K562 (cell line): ENCODE results near the gene USP27X. TPM values are rescaled to one million over a fixed set of nuclear protein-coding genes. Genes with fewer than 3 reads are reported as not detected.

ENCODE experiments used
- ATAC-seq: fragments of 200-7000 bp; cut with Tn5 transposase; 3 replicates; pipeline ENCODE4 v1.9.1; 2020; ENCODE audit warnings: moderate library complexity
- BruUV-seq: library from RNA; stranded (reverse); fragments of 400-500 nt; replicated peaks from 2 replicates; lab custom pipeline; 2021; lab: Mats Ljungman, UMichigan
- CTCF ChIA-PET: fragments of 300-600 bp; formaldehyde crosslinking; extraction: SDS; loops from one replicate; lab custom pipeline; 2021; ENCODE audit warnings: low intra/inter-chr PET ratio; lab: Yijun Ruan, JAX
- POLR2A ChIA-PET: fragments of 300-600, 350-650 bp; sonication (Branson Sonifier 250); formaldehyde crosslinking; extraction: SDS; loops from one replicate; lab custom pipeline; 2021; ENCODE audit warnings: antibody characterized with exemption, inconsistent platforms; lab: Yijun Ruan, JAX
- DNase-seq, 4 experiments: peaks; one replicate each; pipeline versions ENCODE4 v3.0.0 to v3.0.0-alpha.2; 2011 to 2018; ENCODE audit warnings: low spot score in 3 of 4, mixed read lengths in 3 of 4; ENCODE audit errors: extremely low read depth in 1 of 4
- FAIRE-seq: peaks from 2 replicates; lab custom pipeline; 2011; peaks lifted over from hg19 to GRCh38; lab: Jason Lieb, UNC
- H2AFZ ChIP-seq: 2 replicates; pipeline ENCODE4 v1.6.0; 2011; ENCODE audit warnings: low read depth, low read length, control low read depth, inconsistent platforms
- H3K27ac ChIP-seq: fragments of 200-600 bp; 3 replicates; pipeline ENCODE4 v1.8.0; 2011; ENCODE audit warnings: low read depth, mild to moderate bottlenecking, control low read depth, inconsistent platforms, low read length, moderate library complexity, mixed read lengths; ENCODE audit errors: extremely low read depth
- H3K27me3 ChIP-seq, 2 experiments: fragments of 300-600 bp in 1 of 2; 2 replicates in 1 of 2; 3 replicates in 1 of 2; pipeline versions ENCODE4 v1.6.0 to v1.8.0; 2011; ENCODE audit warnings: inconsistent platforms in 2 of 2, low read length in 2 of 2, mild to moderate bottlenecking in 1 of 2, mixed read lengths in 1 of 2, moderate library complexity in 1 of 2; ENCODE audit not compliant: control insufficient read depth in 2 of 2, insufficient read depth in 2 of 2
- H3K36me3 ChIP-seq: fragments of 300-600 bp; 3 replicates; pipeline ENCODE4 v1.8.0; 2011; ENCODE audit warnings: mild to moderate bottlenecking, low read length, inconsistent platforms; ENCODE audit not compliant: control insufficient read depth, insufficient read depth
- H3K4me1 ChIP-seq, 2 experiments: fragments of 200-600 bp in 1 of 2; replicated peaks in 1 of 2; 2 replicates in 1 of 2; 3 replicates in 1 of 2; pipeline versions ENCODE4 v1.5.1 to v1.8.0; 2011; ENCODE audit warnings: inconsistent platforms in 2 of 2, low read length in 2 of 2, mild to moderate bottlenecking in 1 of 2, mixed read lengths in 1 of 2, moderate library complexity in 1 of 2; ENCODE audit not compliant: control insufficient read depth in 2 of 2, insufficient read depth in 2 of 2
- H3K4me2 ChIP-seq: 2 replicates; pipeline ENCODE4 v1.6.1; 2011; ENCODE audit warnings: low read length, control low read depth, inconsistent platforms, mixed read lengths; ENCODE audit not compliant: insufficient read depth
- H3K4me3 ChIP-seq: fragments of 200-600 bp; sonication (generic), shearing (Covaris generic); 2 replicates; pipeline ENCODE4 v1.5.1; 2016; ENCODE audit warnings: control low read depth, inconsistent platforms
- H3K79me2 ChIP-seq: fragments of 200-600 bp; 3 replicates; pipeline ENCODE4 v1.8.0; 2011; ENCODE audit warnings: low read length, inconsistent platforms; ENCODE audit not compliant: control insufficient read depth, insufficient read depth
- H3K9ac ChIP-seq, 2 experiments: 2 replicates each; pipeline versions ENCODE4 v1.6.0 to v1.6.1; 2011; ENCODE audit warnings: low read depth in 2 of 2, low read length in 2 of 2, control low read depth in 1 of 2, inconsistent platforms in 1 of 2, mild to moderate bottlenecking in 1 of 2, mixed read lengths in 1 of 2; ENCODE audit not compliant: insufficient read depth in 1 of 2
- H3K9me1 ChIP-seq: one replicate; pipeline ENCODE4 v1.6.0; 2011; ENCODE audit warnings: inconsistent platforms, mild to moderate bottlenecking, low read length, moderate library complexity; ENCODE audit not compliant: control insufficient read depth, insufficient read depth
- H3K9me3 ChIP-seq: replicated peaks from 2 replicates; pipeline ENCODE4 v1.5.1; 2011; ENCODE audit warnings: low read depth, low read length, inconsistent platforms; ENCODE audit not compliant: control insufficient read depth, insufficient read depth
- H4K20me1 ChIP-seq: replicated peaks from 2 replicates; pipeline ENCODE4 v1.6.1; 2011; ENCODE audit warnings: low read length, inconsistent platforms, mixed read lengths; ENCODE audit not compliant: control insufficient read depth, insufficient read depth
- CTCF ChIP-seq, 3 experiments: IDR thresholded peaks in 2 of 3; conservative IDR thresholded peaks in 1 of 3; 2 replicates each; pipeline ENCODE4 v1.5.1; 2011 to 2012; ENCODE audit warnings: low read length in 3 of 3, mild to moderate bottlenecking in 3 of 3, control low read depth in 2 of 3, improper control_type of control experiment in 1 of 3, inconsistent platforms in 1 of 3, low read depth in 1 of 3, mixed read lengths in 1 of 3, moderate library complexity in 1 of 3; ENCODE audit not compliant: insufficient read depth in 2 of 3
- CTCFL ChIP-seq: IDR thresholded peaks from 2 replicates; pipeline ENCODE4 v1.6.1; 2011; ENCODE audit warnings: borderline replicate concordance, low read depth, mild to moderate bottlenecking, moderate library complexity, low read length; ENCODE audit not compliant: insufficient read depth, poor library complexity, severe bottlenecking
- GTF2A2 ChIP-seq: IDR thresholded peaks from 2 replicates; pipeline ENCODE4 v1.6.1; 2016; ENCODE audit warnings: mild to moderate bottlenecking, missing genetic modification characterization, missing compliant biosample characterization
- MEIS2 ChIP-seq: fragments of 450-650 bp; IDR thresholded peaks from 2 replicates; pipeline ENCODE4 v1.6.1; 2014; ENCODE audit warnings: mild to moderate bottlenecking; ENCODE audit not compliant: partially characterized antibody
- NCOR1 ChIP-seq: fragments of 450-650 bp; IDR thresholded peaks from 2 replicates; pipeline ENCODE4 v1.6.1; 2016; ENCODE audit warnings: mild to moderate bottlenecking, moderate library complexity
- RAD21 ChIP-seq, 2 experiments: fragments of 250-450 bp in 1 of 2; fragments of 450-650 bp in 1 of 2; sonication (Bioruptor Pico) in 1 of 2; formaldehyde crosslinking in 1 of 2; IDR thresholded peaks in 1 of 2; conservative IDR thresholded peaks in 1 of 2; 2 replicates each; pipeline versions ENCODE4 v1.4.0 to v1.8.0; 2020 to 2022; ENCODE audit warnings: mild to moderate bottlenecking in 2 of 2, moderate library complexity in 1 of 2
- RFX1 ChIP-seq: fragments of 450-650 bp; IDR thresholded peaks from 2 replicates; pipeline ENCODE4 v1.6.1; 2016; ENCODE audit warnings: mild to moderate bottlenecking, moderate library complexity
- SMC3 ChIP-seq: conservative IDR thresholded peaks from 2 replicates; pipeline ENCODE4 v1.6.1; 2011; ENCODE audit warnings: low read depth, low read length, improper control_type of control experiment; ENCODE audit not compliant: insufficient read depth
- WGBS: fragments of 100-300 bp; shearing (Covaris generic); methylation state at CpG from one replicate; pipeline ENCODE4 v1.1.6; 2016; ENCODE audit warnings: low coverage, mixed read lengths; ENCODE audit not compliant: insufficient coverage; ENCODE audit errors: missing lambda C conversion rate; 5-methylcytosine and 5-hydroxymethylcytosine counted together
- in situ Hi-C: fragments of 300-500 bp; cut with MboI; formaldehyde crosslinking; loops from 4 replicates; pipeline ENCODE4 v1.15.0; 2018; ENCODE audit warnings: inconsistent platforms, mixed read lengths
- intact Hi-C: fragments of 100-400 bp; cut with micrococcal nuclease; formaldehyde crosslinking; loops from 2 replicates; pipeline ENCODE4 v1.14.2; 2022
- polyA plus RNA-seq, 8 experiments: library from polyadenylated mRNA; depleted of rRNA in 4 of 8; stranded (reverse) in 5 of 8; unstranded in 3 of 8; fragments of >200 nt; fragmentation: Nextera tagmentation in 2 of 8; fragmentation: Illumina TruSeq in 1 of 8; extraction: Ambion mirVana in 2 of 8; extraction: Trizol in 1 of 8; gene quantifications; 2 replicates each; pipeline versions ENCODE4 v1.2.1 to v1.2.3, GENCODE V29; 2011 to 2014; ENCODE audit warnings: inconsistent platforms in 1 of 8, missing spikeins in 1 of 8
- total RNA-seq, 7 experiments: library from RNA; depleted of rRNA in 6 of 7; stranded (reverse); fragments of >200 nt in 6 of 7; fragmentation: Illumina TruSeq in 2 of 7; extraction: Trizol in 2 of 7; gene quantifications; 2 replicates each; pipeline versions ENCODE4 v1.2.1 to v1.2.3, GENCODE V29; 2011 to 2021; ENCODE audit warnings: low replicate concordance in 1 of 7

The USP27X gene
- total and polyA plus RNA-seq, 9 of the 15 experiments (the other 6 are each of a cell fraction or from before 2014, with no cell fraction given), result 0.15 to 4.7 (median 1.6) TPM

GRCh38 chrX:49884290-49884862 is 5.1 kb downstream of the USP27X start:
- H3K4me1 ChIP-seq, result peaks cover 0 to 3% of the 10 kb centered on the region in 2 experiments; a peak in 3 of 5 replicates
- H3K27ac ChIP-seq, result no peak overlapping the region
- POLR2A ChIA-PET, result interaction anchor here (1.0 kb wide), 1 partner anchor 8 kb away, joined by 4 read pairs; no protein-coding TSS in a partner anchor
- H3K9me1 ChIP-seq, result no peaks in the 10 kb centered on the region
- FAIRE-seq (peak; percentile 94), DNase-seq (peak; percentile 39 to 67 (median 40)), ATAC-seq (peak; percentile 72)
- H4K20me1 ChIP-seq, result 0 out of 2 replicates have a peak, but pooled peaks cover 8% of the 10 kb centered on the region
- CTCF ChIA-PET, result no interaction called here
- intact Hi-C loops, result loop anchor here (1.0 to 2.0 kb wide), 2 partner anchors 28 to 320 kb away; partner anchors contain the start of gene CCNB3
- no peaks in the 10 kb centered on the region for H3K36me3 ChIP-seq
- in situ Hi-C loops, result loop anchor here (10.0 kb wide), 1 partner anchor 400 kb away; no protein-coding TSS in a partner anchor
- peaks cover 0 to 7% of the 10 kb centered on the region in 2 experiments; a peak in 1 of 5 replicates for H3K27me3 ChIP-seq
- H3K9me3 ChIP-seq, result no peaks in the 10 kb centered on the region
- no peak overlapping the region for H3K4me2 ChIP-seq
- TF ChIP-seq RFX1, result peak; percentile 58
- TF ChIP-seq CTCF (IDR thresholded peaks at IDR 0.05 in 2 of 3, conservative IDR thresholded peaks at IDR 0.05 in 1 of 3; ENCODE audit: insufficient read depth in 2 of 3, low read depth in 1 of 3, low read length in 3 of 3), result peak; percentile 76 to 89 (median 77)
- TF ChIP-seq RAD21 (CRISPR knock-in tag; conservative IDR thresholded peaks at IDR 0.05 in 1 of 2, IDR thresholded peaks at IDR 0.05 in 1 of 2), result peak; percentile 15 to 54; a peak in 2 of 4 replicates
- no peak for TF ChIP-seq MEIS2
- TF ChIP-seq NCOR1, result no peak
- TF ChIP-seq GTF2A2 (tag), result no peak
- 0 out of 2 replicates have a peak, but pooled peaks have one; percentile 42 for TF ChIP-seq SMC3
- TF ChIP-seq CTCFL, result peak; percentile 32
- no peak overlapping the region for H2AFZ ChIP-seq
- peaks cover 15% of the 10 kb centered on the region; the same call in 2 of the 3 replicates for H3K79me2 ChIP-seq
- H3K9ac ChIP-seq, result no peak overlapping the region
- BruUV-seq, result no TSS peak
- 10% methylated on average over 7 of the region's 7 CpGs for WGBS
- no peak overlapping the region for H3K4me3 ChIP-seq
